NCI-H1436 treated with DMSO at 0.1 percent for 48 hours (cell line): ENCODE data around the gene UFD1.

Experiments used
- DNase-seq: peaks from one replicate; lab custom pipeline; 2025; lab: John Stamatoyannopoulos, UW

The UFD1 gene

GRCh38 chr22:19470010-19470409, 9.0 kb downstream of the UFD1 start:
- no peak for DNase-seq

GRCh38 chr22:19469421-19469820, 9.6 kb downstream of the UFD1 start:
- DNase-seq: no peak

- DNase-seq: no peak
Observed at GRCh38 chr22:19467912-19468311, 11.1 kb downstream of the UFD1 start.

- no peak for DNase-seq
Observed at GRCh38 chr22:19466848-19467752, 11.9 kb downstream of the UFD1 start.

GRCh38 chr22:19466126-19466716, 12.8 kb downstream of the UFD1 start:
- DNase-seq: no peak

- DNase-seq: no peak
Observed at GRCh38 chr22:19464975-19465374, 14.0 kb downstream of the UFD1 start.

GRCh38 chr22:19464546-19464945, 14.4 kb downstream of the UFD1 start:
- DNase-seq: no peak

- no peak for DNase-seq
Observed at GRCh38 chr22:19463491-19464469, 15.2 kb downstream of the UFD1 start.

GRCh38 chr22:19463008-19463407, 16.0 kb downstream of the UFD1 start:
- DNase-seq: no peak

GRCh38 chr22:19461506-19461905, 17.5 kb downstream of the UFD1 start:
- no peak for DNase-seq

GRCh38 chr22:19460036-19460435, 19.0 kb downstream of the UFD1 start:
- no peak for DNase-seq

- DNase-seq: no peak
Observed at GRCh38 chr22:19457828-19458428, 21.1 kb downstream of the UFD1 start.

- DNase-seq: no peak
Observed at GRCh38 chr22:19456541-19456940, 22.5 kb downstream of the UFD1 start.

- DNase-seq: no peak
Observed at GRCh38 chr22:19455585-19456370, 23.2 kb downstream of the UFD1 start.

- DNase-seq: no peak
Observed at GRCh38 chr22:19455033-19455432, 24.0 kb downstream of the UFD1 start.

GRCh38 chr22:19454156-19454555, 24.8 kb downstream of the UFD1 start:
- DNase-seq: no peak

GRCh38 chr22:19453718-19454117, 25.3 kb downstream of the UFD1 start:
- no peak for DNase-seq

GRCh38 chr22:19451570-19451969, 27.4 kb downstream of the UFD1 start:
- no peak for DNase-seq

- DNase-seq: no peak
Observed at GRCh38 chr22:19450363-19451175, 28.4 kb downstream of the UFD1 start.

- DNase-seq: no peak
Observed at GRCh38 chr22:19449422-19449767, 29.6 kb downstream of the UFD1 start.
